Measurements from ENCODE around the gene KCNC1.

DNA sequence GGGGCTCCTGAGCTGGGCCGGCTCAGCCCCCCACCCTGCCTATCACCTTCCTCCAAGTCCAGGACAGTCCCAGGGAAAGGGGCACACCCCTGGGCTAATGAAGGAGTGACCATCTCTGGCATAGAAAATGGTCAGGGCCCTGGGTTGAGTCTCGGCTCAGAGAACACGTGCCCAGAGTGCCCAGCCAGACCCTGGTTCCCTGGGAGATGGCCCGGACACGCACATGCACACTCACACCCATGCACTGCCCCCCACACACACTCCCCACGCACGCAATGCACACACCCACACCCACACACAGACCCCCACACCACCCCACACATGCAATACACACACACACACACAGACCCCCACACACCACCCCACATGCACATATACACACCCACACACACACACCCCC, 28.7 kb downstream of the KCNC1 start:
- TF ChIP-seq POLR2A (IDR thresholded peaks at IDR 0.05): no peak
- TF ChIP-seq, protein P1, sequence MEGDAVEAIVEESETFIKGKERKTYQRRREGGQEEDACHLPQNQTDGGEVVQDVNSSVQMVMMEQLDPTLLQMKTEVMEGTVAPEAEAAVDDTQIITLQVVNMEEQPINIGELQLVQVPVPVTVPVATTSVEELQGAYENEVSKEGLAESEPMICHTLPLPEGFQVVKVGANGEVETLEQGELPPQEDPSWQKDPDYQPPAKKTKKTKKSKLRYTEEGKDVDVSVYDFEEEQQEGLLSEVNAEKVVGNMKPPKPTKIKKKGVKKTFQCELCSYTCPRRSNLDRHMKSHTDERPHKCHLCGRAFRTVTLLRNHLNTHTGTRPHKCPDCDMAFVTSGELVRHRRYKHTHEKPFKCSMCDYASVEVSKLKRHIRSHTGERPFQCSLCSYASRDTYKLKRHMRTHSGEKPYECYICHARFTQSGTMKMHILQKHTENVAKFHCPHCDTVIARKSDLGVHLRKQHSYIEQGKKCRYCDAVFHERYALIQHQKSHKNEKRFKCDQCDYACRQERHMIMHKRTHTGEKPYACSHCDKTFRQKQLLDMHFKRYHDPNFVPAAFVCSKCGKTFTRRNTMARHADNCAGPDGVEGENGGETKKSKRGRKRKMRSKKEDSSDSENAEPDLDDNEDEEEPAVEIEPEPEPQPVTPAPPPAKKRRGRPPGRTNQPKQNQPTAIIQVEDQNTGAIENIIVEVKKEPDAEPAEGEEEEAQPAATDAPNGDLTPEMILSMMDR (IDR thresholded peaks at IDR 0.05): no peak

Measured in thyroid gland (tissue), 4 donors.